ENCODE results near the gene ZNF793.

The ZNF793 gene

GRCh38 chr19:37572203-37572602 lies 65.5 kb downstream of the ZNF793 start:
- no peak for DNase-seq

DNA sequence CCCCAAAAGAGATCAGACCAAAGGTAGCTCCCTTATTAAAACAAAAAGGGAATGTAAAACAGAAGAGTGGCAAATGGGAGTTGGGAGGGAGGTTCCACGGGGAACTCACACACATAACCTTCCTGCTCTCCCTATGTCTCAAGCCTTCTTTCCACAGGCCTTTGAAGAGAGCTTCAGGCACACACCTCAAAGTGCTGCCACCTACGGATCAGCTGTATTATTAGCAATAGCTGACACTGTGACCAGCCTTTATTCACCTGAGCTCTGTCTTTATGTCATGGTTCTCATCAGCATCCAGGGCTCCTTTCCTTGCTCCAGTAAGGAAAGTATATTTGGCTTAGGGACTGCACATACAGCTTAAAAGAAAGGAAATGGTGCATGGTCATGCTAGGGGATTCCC lies 76.6 kb downstream of the ZNF793 start:
- DNase-seq: no peak

Measured in NCI-H1436 treated with DMSO at 0.1 percent for 48 hours (cell line).